H1 (cell line): ENCODE measurements around the gene ASGR1. TPM values are rescaled to one million over a fixed set of nuclear protein-coding genes. Genes with fewer than 3 reads are reported as not detected.

Source experiments
- CTCF ChIA-PET: fragments of 300-600 bp; sonication (Branson Sonifier 250); formaldehyde crosslinking; loops from one replicate; lab custom pipeline; 2021; ENCODE audit not compliant: partially characterized antibody; lab: Charles Lee
- POLR2A ChIA-PET: fragments of 300-600 bp; sonication (Branson Sonifier 250); formaldehyde crosslinking; loops from one replicate; lab custom pipeline; 2021; ENCODE audit warnings: inconsistent platforms; ENCODE audit not compliant: partially characterized antibody; lab: Charles Lee
- DNase-seq, 2 experiments: peaks; one replicate each; pipeline versions ENCODE4 v3.0.0 to v3.0.0-alpha.2; 2010 to 2022; ENCODE audit warnings: low spot score in 2 of 2, low read depth in 1 of 2, mixed read lengths in 1 of 2
- FAIRE-seq: peaks from 2 replicates; lab custom pipeline; 2011; peaks lifted over from hg19 to GRCh38; lab: Jason Lieb, UNC
- H2AFZ ChIP-seq: 2 replicates; pipeline ENCODE4 v1.8.1; 2012; ENCODE audit warnings: low read length, inconsistent platforms
- H2AK5ac ChIP-seq: 2 replicates; pipeline ENCODE4 v1.6.1; 2013; ENCODE audit warnings: low read depth, low read length
- H2BK120ac ChIP-seq: replicated peaks from 2 replicates; pipeline ENCODE3; 2013; ENCODE audit warnings: low read depth, low read length, inconsistent platforms
- H2BK12ac ChIP-seq: 2 replicates; pipeline ENCODE4 v1.6.1; 2013; ENCODE audit warnings: low read depth, low read length
- H2BK15ac ChIP-seq: 2 replicates; pipeline ENCODE4 v1.6.1; 2013; ENCODE audit warnings: low read length
- H2BK20ac ChIP-seq: 2 replicates; pipeline ENCODE4 v1.6.1; 2013; ENCODE audit warnings: low read length
- H2BK5ac ChIP-seq: 2 replicates; pipeline ENCODE4 v1.6.1; 2013; ENCODE audit warnings: low read depth, low read length
- H3K14ac ChIP-seq: 2 replicates; pipeline ENCODE4 v1.6.1; 2013; ENCODE audit warnings: inconsistent platforms; ENCODE audit not compliant: insufficient read length
- H3K18ac ChIP-seq: 2 replicates; pipeline ENCODE4 v1.6.1; 2013; ENCODE audit warnings: low read length; ENCODE audit errors: extremely low read depth
- H3K23ac ChIP-seq: 2 replicates; pipeline ENCODE4 v1.6.1; 2013; ENCODE audit warnings: inconsistent platforms; ENCODE audit not compliant: insufficient read length
- H3K23me2 ChIP-seq: 2 replicates; pipeline ENCODE4 v1.6.1; 2013; ENCODE audit warnings: low read depth, low read length
- H3K27ac ChIP-seq: 2 replicates; pipeline ENCODE4 v1.6.1; 2011; ENCODE audit warnings: low read depth, low read length, inconsistent platforms
- H3K27me3 ChIP-seq, 4 experiments: replicated peaks in 1 of 4; 1 replicate in 1 of 4; 2 replicates in 3 of 4; pipeline versions ENCODE4 v1.6.1 to v1.8.1; 2011 to 2013; ENCODE audit warnings: low read length in 3 of 4, mild to moderate bottlenecking in 3 of 4, inconsistent platforms in 2 of 4, mixed read lengths in 2 of 4, moderate library complexity in 1 of 4; ENCODE audit not compliant: control insufficient read depth in 3 of 4, insufficient read depth in 3 of 4; ENCODE audit errors: extremely low read depth in 1 of 4
- H3K36me3 ChIP-seq, 4 experiments: 2 replicates each; pipeline versions ENCODE4 v1.6.1 to v1.8.1; 2011 to 2013; ENCODE audit warnings: mild to moderate bottlenecking in 4 of 4, low read length in 3 of 4, moderate library complexity in 2 of 4, control low read depth in 1 of 4, inconsistent platforms in 1 of 4; ENCODE audit not compliant: insufficient read depth in 4 of 4, control insufficient read depth in 2 of 4
- H3K4ac ChIP-seq: replicated peaks from 2 replicates; pipeline ENCODE3; 2013; ENCODE audit warnings: low read length, low read depth, mixed read lengths, inconsistent platforms; ENCODE audit not compliant: insufficient read length
- H3K4me1 ChIP-seq, 4 experiments: replicated peaks in 1 of 4; 1 replicate in 1 of 4; 2 replicates in 3 of 4; pipeline versions ENCODE4 v1.6.1 to v1.8.1; 2011 to 2013; ENCODE audit warnings: low read length in 3 of 4, inconsistent platforms in 2 of 4, mixed read lengths in 1 of 4; ENCODE audit not compliant: insufficient read depth in 4 of 4, control insufficient read depth in 3 of 4
- H3K4me2 ChIP-seq, 2 experiments: 2 replicates each; pipeline versions ENCODE4 v1.6.1 to v1.8.1; 2011 to 2013; ENCODE audit warnings: low read depth in 2 of 2, low read length in 2 of 2, control low read depth in 1 of 2, inconsistent platforms in 1 of 2, mild to moderate bottlenecking in 1 of 2; ENCODE audit not compliant: insufficient read depth in 1 of 2
- H3K4me3 ChIP-seq, 4 experiments: fragments of 200-600, 300-600 bp in 1 of 4; sonication (generic), shearing (Covaris generic), sonication (Bioruptor Twin) in 1 of 4; 2 replicates each; pipeline versions ENCODE4 v1.5.1 to v1.8.1; 2011 to 2016; ENCODE audit warnings: low read length in 4 of 4, low read depth in 3 of 4, control low read depth in 2 of 4, inconsistent platforms in 2 of 4, mild to moderate bottlenecking in 2 of 4, mixed read lengths in 1 of 4, moderate library complexity in 1 of 4; ENCODE audit not compliant: insufficient read depth in 2 of 4; ENCODE audit errors: extremely low read depth in 1 of 4
- H3K56ac ChIP-seq: replicated peaks from 2 replicates; pipeline ENCODE3; 2013; ENCODE audit warnings: low read depth, mild to moderate bottlenecking, mixed read lengths, low read length, inconsistent platforms; ENCODE audit not compliant: insufficient read length
- H3K79me1 ChIP-seq: 2 replicates; pipeline ENCODE4 v1.6.1; 2013; ENCODE audit warnings: low read depth, low read length, control low read depth
- H3K79me2 ChIP-seq, 2 experiments: 2 replicates each; pipeline versions ENCODE4 v1.6.1 to v1.8.1; 2012 to 2013; ENCODE audit warnings: low read length in 2 of 2, mild to moderate bottlenecking in 2 of 2, inconsistent platforms in 1 of 2; ENCODE audit not compliant: insufficient read depth in 2 of 2, control insufficient read depth in 1 of 2
- H3K9ac ChIP-seq, 4 experiments: replicated peaks in 1 of 4; 1 replicate in 1 of 4; 2 replicates in 3 of 4; pipeline versions ENCODE4 v1.6.1 to v1.8.1; 2011 to 2013; ENCODE audit warnings: low read depth in 3 of 4, low read length in 3 of 4, control low read depth in 2 of 4, mild to moderate bottlenecking in 2 of 4, moderate library complexity in 2 of 4, inconsistent platforms in 1 of 4; ENCODE audit errors: extremely low read depth in 1 of 4
- H3K9me3 ChIP-seq, 2 experiments: 2 replicates each; pipeline versions ENCODE4 v1.6.1 to v1.8.1; 2012 to 2013; ENCODE audit warnings: mild to moderate bottlenecking in 2 of 2, moderate library complexity in 2 of 2, control low read depth in 1 of 2, inconsistent platforms in 1 of 2, low read depth in 1 of 2, low read length in 1 of 2, mixed read lengths in 1 of 2; ENCODE audit not compliant: insufficient read depth in 2 of 2
- H4K20me1 ChIP-seq, 2 experiments: replicated peaks in 1 of 2; 2 replicates each; pipeline versions ENCODE3 to v1.8.1; 2011 to 2013; ENCODE audit warnings: inconsistent platforms in 2 of 2, low read length in 2 of 2, mild to moderate bottlenecking in 1 of 2; ENCODE audit not compliant: insufficient read depth in 2 of 2, control insufficient read depth in 1 of 2
- H4K5ac ChIP-seq: 2 replicates; pipeline ENCODE4 v1.6.1; 2013; ENCODE audit warnings: low read length, low read depth, mixed read lengths, inconsistent platforms; ENCODE audit not compliant: insufficient read length
- H4K8ac ChIP-seq: 2 replicates; pipeline ENCODE4 v1.8.0; 2013; ENCODE audit warnings: mild to moderate bottlenecking, moderate library complexity, low read length, inconsistent platforms; ENCODE audit not compliant: insufficient read depth; ENCODE audit errors: extremely low read depth
- H4K91ac ChIP-seq: replicated peaks from 2 replicates; pipeline ENCODE3; 2013; ENCODE audit warnings: low read length, mixed read lengths, inconsistent platforms; ENCODE audit not compliant: insufficient read length
- CHD2 ChIP-seq: IDR thresholded peaks from 2 replicates; pipeline ENCODE4 v1.6.1; 2012; ENCODE audit warnings: low read length, improper control_type of control experiment
- POLR2A ChIP-seq, 2 experiments: IDR thresholded peaks; 1 replicate in 1 of 2; 2 replicates in 1 of 2; pipeline ENCODE4 v1.6.1; 2011; ENCODE audit warnings: low read depth in 2 of 2, low read length in 2 of 2, mild to moderate bottlenecking in 2 of 2; ENCODE audit errors: control extremely low read depth in 1 of 2
- RBBP5 ChIP-seq: IDR thresholded peaks from 2 replicates; pipeline ENCODE4 v1.7.1; 2012; ENCODE audit warnings: low read depth, mild to moderate bottlenecking, inconsistent platforms, low read length, moderate library complexity, borderline replicate concordance
- WGBS, 2 experiments: shearing (Covaris generic) in 1 of 2; methylation state at CpG; one replicate each; pipeline versions ENCODE4 v1.1.6 to v1.1.7; 2013 to 2015; ENCODE audit warnings: low lambda C conversion rate in 2 of 2, mixed read lengths in 2 of 2, inconsistent platforms in 1 of 2, low coverage in 1 of 2, missing lambda C conversion rate in 1 of 2; ENCODE audit not compliant: insufficient replicate concordance in 2 of 2, insufficient coverage in 1 of 2, insufficient read length in 1 of 2; ENCODE audit errors: extremely low coverage in 1 of 2, missing lambda C conversion rate in 1 of 2; 5-methylcytosine and 5-hydroxymethylcytosine counted together
- polyA plus RNA-seq, 7 experiments: library from polyadenylated mRNA; depleted of rRNA in 3 of 7; stranded (reverse) in 5 of 7; unstranded in 2 of 7; fragments of >200 nt in 5 of 7; fragments of 200-250 nt in 2 of 7; gene quantifications; 1 replicate in 5 of 7; 2 replicates in 1 of 7; 4 replicates in 1 of 7; pipeline versions ENCODE4 v1.2.1 to v1.2.3, GENCODE V29; 2011 to 2013; ENCODE audit warnings: missing spikeins in 2 of 7, mixed read lengths in 2 of 7
- total RNA-seq: library from RNA; stranded (reverse); fragmentation: NEBNext Ultra II Directional; extraction: Animal tissue kit (Norgen Biotek cat#: 25700); gene quantifications from 2 replicates; pipeline ENCODE4 v1.2.1, GENCODE V29; 2021

ASGR1 gene
- total and polyA plus RNA-seq, 2 of the 8 experiments (the other 6 are each of a cell fraction or from before 2014, with no cell fraction given), result 10.8 to 14.5 TPM

DNA sequence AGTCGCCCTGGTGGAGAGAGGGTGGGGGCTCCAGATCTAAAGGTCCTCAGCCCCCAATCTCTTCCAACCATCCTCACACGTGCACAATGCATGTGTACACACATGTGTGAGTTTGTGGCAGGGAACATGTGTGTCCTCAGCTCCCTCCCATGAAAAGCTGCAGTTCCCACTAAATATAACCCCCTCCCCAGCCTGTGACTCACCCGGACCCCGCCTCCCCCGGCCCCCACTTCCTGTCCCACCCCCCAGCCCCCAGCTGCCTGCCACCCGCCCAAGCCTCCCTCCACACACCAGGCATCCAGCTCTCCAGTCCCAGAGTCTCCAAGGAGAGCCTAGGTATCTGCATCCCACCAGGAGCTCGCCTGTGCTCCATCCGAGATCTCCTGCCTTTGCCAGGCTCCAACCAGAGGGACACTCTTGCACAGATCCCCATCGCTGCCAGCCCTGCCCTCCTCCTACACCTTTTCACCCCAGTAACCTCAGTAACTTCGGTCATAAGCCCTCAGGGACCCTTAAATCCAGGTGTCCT lies 36.5 kb upstream of the ASGR1 start:
- FAIRE-seq (no peak), DNase-seq (no peak)
- Histone ChIP-seq H3K27me3 (no peaks in the 10 kb centered on the region), H3K14ac (no peak overlapping the region), H2BK15ac (peak overlapping the region; percentile 81; the same call in 1 of the 2 replicates), H4K20me1 (no peaks in the 10 kb centered on the region), H2BK5ac (peak overlapping the region; percentile 82), H3K79me2 (peaks cover 0 to 34% of the 10 kb centered on the region in 2 experiments; a peak in 2 of 4 replicates), H2BK120ac (no peak overlapping the region), H3K4ac (no peak overlapping the region), H2AK5ac (0 out of 2 replicates have a peak overlapping the region, but pooled peaks have one; percentile 75), H3K56ac (no peak overlapping the region), H3K4me1 (peaks cover 9 to 45% (median 27%) of the 10 kb centered on the region in 4 experiments), H3K18ac (peak overlapping the region; percentile 93), H3K23ac (no peak overlapping the region), H3K23me2 (peaks cover 31% of the 10 kb centered on the region; the same call in 1 of the 2 replicates), H4K8ac (no peak overlapping the region), H3K4me3 (peak overlapping the region; percentile 40 to 75 (median 52); a peak in 7 of 8 replicates), H4K91ac (peak overlapping the region; percentile 51), H3K9ac (peak overlapping the region in 1 of 4 experiments; percentile 45; a peak in 2 of 7 replicates), H2BK20ac (no peak overlapping the region), H3K9me3 (no peaks in the 10 kb centered on the region), H3K4me2 (peak overlapping the region; percentile 69 to 87), H3K36me3 (no peaks in the 10 kb centered on the region), H2AFZ (no peak overlapping the region), H4K5ac (no peak overlapping the region), H3K27ac (peak overlapping the region; percentile 73), H2BK12ac (peak overlapping the region; percentile 84; the same call in 1 of the 2 replicates), H3K79me1 (peaks cover 3% of the 10 kb centered on the region; the same call in 1 of the 2 replicates)
- CTCF ChIA-PET, result interaction anchor here (1.0 to 1.7 kb wide), 4 partner anchors 31 to 345 kb away, joined by 3 to 6 read pairs (median 4); no protein-coding TSS in a partner anchor
- WGBS, 2 experiments, result 7% methylated on average over 6 of the region's 10 CpGs; no CpG with 5 or more reads in 1 of the 2 experiments
- 0 out of 2 replicates have a peak, but pooled peaks have one; percentile 32 for TF ChIP-seq RBBP5
- TF ChIP-seq POLR2A (IDR thresholded peaks at IDR 0.05; ENCODE audit: control extremely low read depth in 1 of 2, low read depth in 2 of 2, low read length in 2 of 2), result 0 out of 3 replicates have a peak, but pooled peaks of 1 of the 2 experiments have one; percentile 25
- no peak for TF ChIP-seq CHD2
- POLR2A ChIA-PET, result interaction anchor here (0.8 to 3.7 kb wide), 4 partner anchors 12 to 46 kb away, joined by 3 to 22 read pairs (median 10); partner anchors contain the start of genes CLDN7, DVL2 and GABARAP
